H9 (cell line): ENCODE measurements around the gene ZNF467. TPM values are rescaled to one million over a fixed set of nuclear protein-coding genes. Genes with fewer than 3 reads are reported as not detected.
A peak's percentile ranks its signal among the peaks of the same experiment; 100 is the strongest.

Source experiments
- DNase-seq: peaks from one replicate; pipeline ENCODE4 v3.0.0-alpha.2; 2017
- H2AFZ ChIP-seq: one replicate; pipeline ENCODE4 v1.6.1; 2013; ENCODE audit warnings: mild to moderate bottlenecking, low read length, control low read depth, moderate library complexity
- H2AK5ac ChIP-seq: 2 replicates; pipeline ENCODE4 v1.6.1; 2013; ENCODE audit warnings: low read length, control low read depth, mixed read lengths; ENCODE audit not compliant: insufficient read length
- H2BK120ac ChIP-seq: one replicate; pipeline ENCODE4 v1.6.1; 2013; ENCODE audit warnings: low read depth, mild to moderate bottlenecking, low read length, control low read depth, inconsistent platforms; ENCODE audit not compliant: poor library complexity, severe bottlenecking
- H2BK12ac ChIP-seq: 2 replicates; pipeline ENCODE4 v1.6.1; 2013; ENCODE audit warnings: low read length, control low read depth, mixed read lengths, low read depth; ENCODE audit not compliant: insufficient read length
- H2BK15ac ChIP-seq: 2 replicates; pipeline ENCODE4 v1.6.1; 2013; ENCODE audit warnings: low read depth, low read length, control low read depth
- H2BK20ac ChIP-seq: one replicate; pipeline ENCODE4 v1.6.1; 2013; ENCODE audit warnings: low read depth, mild to moderate bottlenecking, low read length, control low read depth, inconsistent platforms; ENCODE audit not compliant: poor library complexity, severe bottlenecking
- H2BK5ac ChIP-seq: 2 replicates; pipeline ENCODE4 v1.6.1; 2013; ENCODE audit warnings: low read length, control low read depth, mixed read lengths; ENCODE audit not compliant: insufficient read length
- H3K14ac ChIP-seq: 2 replicates; pipeline ENCODE4 v1.6.1; 2013; ENCODE audit warnings: low read length, control low read depth; ENCODE audit not compliant: insufficient read depth
- H3K18ac ChIP-seq: 2 replicates; pipeline ENCODE4 v1.6.1; 2013; ENCODE audit warnings: low read depth, mild to moderate bottlenecking, mixed read lengths, low read length, control low read depth; ENCODE audit not compliant: insufficient read length
- H3K23ac ChIP-seq: 2 replicates; pipeline ENCODE4 v1.6.1; 2013; ENCODE audit warnings: low read length, control low read depth, mixed read lengths, low read depth; ENCODE audit not compliant: insufficient read length
- H3K23me2 ChIP-seq: 2 replicates; pipeline ENCODE4 v1.6.1; 2013; ENCODE audit warnings: low read depth, mild to moderate bottlenecking, mixed read lengths, low read length, control low read depth; ENCODE audit not compliant: insufficient read length, poor library complexity, severe bottlenecking
- H3K27ac ChIP-seq: 2 replicates; pipeline ENCODE4 v1.5.1; 2013; ENCODE audit warnings: low read length, control low read depth, mixed read lengths, low read depth; ENCODE audit not compliant: insufficient read length
- H3K27me3 ChIP-seq: 2 replicates; pipeline ENCODE4 v1.6.1; 2013; ENCODE audit warnings: low read length, control low read depth, inconsistent platforms; ENCODE audit not compliant: insufficient read depth
- H3K4ac ChIP-seq: 2 replicates; pipeline ENCODE4 v1.6.1; 2013; ENCODE audit warnings: low read depth, mild to moderate bottlenecking, control low read depth, inconsistent platforms, low read length, moderate library complexity
- H3K4me1 ChIP-seq: 2 replicates; pipeline ENCODE4 v1.6.1; 2013; ENCODE audit warnings: low read length, control low read depth, inconsistent platforms; ENCODE audit not compliant: insufficient read depth
- H3K4me2 ChIP-seq: 2 replicates; pipeline ENCODE4 v1.6.1; 2013; ENCODE audit warnings: low read length, control low read depth, mixed read lengths; ENCODE audit not compliant: insufficient read length, insufficient read depth
- H3K56ac ChIP-seq: 2 replicates; pipeline ENCODE4 v1.6.1; 2013; ENCODE audit warnings: low read depth, mild to moderate bottlenecking, mixed read lengths, low read length, control low read depth; ENCODE audit not compliant: insufficient read length
- H3K79me1 ChIP-seq: 2 replicates; pipeline ENCODE4 v1.6.1; 2013; ENCODE audit warnings: low read depth, mild to moderate bottlenecking, moderate library complexity, low read length, control low read depth, inconsistent platforms; ENCODE audit not compliant: insufficient read depth, poor library complexity, severe bottlenecking
- H3K79me2 ChIP-seq: 2 replicates; pipeline ENCODE4 v1.6.1; 2013; ENCODE audit warnings: low read length, control low read depth, inconsistent platforms; ENCODE audit not compliant: insufficient read depth
- H3K9ac ChIP-seq: 2 replicates; pipeline ENCODE4 v1.6.1; 2013; ENCODE audit warnings: low read length, control low read depth, mixed read lengths; ENCODE audit not compliant: insufficient read length; ENCODE audit errors: extremely low read depth
- H3K9me3 ChIP-seq: one replicate; pipeline ENCODE4 v1.6.1; 2013; ENCODE audit warnings: low read depth, low read length, inconsistent platforms; ENCODE audit not compliant: control insufficient read depth
- H3T11ph ChIP-seq: one replicate; pipeline ENCODE4 v1.6.1; 2013; ENCODE audit warnings: mild to moderate bottlenecking, low read length, control low read depth, inconsistent platforms
- H4K20me1 ChIP-seq: one replicate; pipeline ENCODE4 v1.6.1; 2013; ENCODE audit not compliant: control insufficient read depth, insufficient read length, insufficient read depth
- H4K5ac ChIP-seq: 2 replicates; pipeline ENCODE4 v1.6.1; 2013; ENCODE audit warnings: low read depth, mild to moderate bottlenecking, mixed read lengths, low read length, control low read depth; ENCODE audit not compliant: insufficient read length
- H4K8ac ChIP-seq: replicated peaks from 2 replicates; pipeline ENCODE4 v1.6.1; 2013; ENCODE audit warnings: low read length, control low read depth, mixed read lengths, low read depth; ENCODE audit not compliant: insufficient read length
- H4K91ac ChIP-seq: 2 replicates; pipeline ENCODE4 v1.6.1; 2013; ENCODE audit warnings: low read depth, mild to moderate bottlenecking, moderate library complexity, mixed read lengths, low read length, control low read depth; ENCODE audit not compliant: insufficient read length
- H3K27ac Mint-ChIP-seq, 3 experiments: 2 replicates in 2 of 3; 3 replicates in 1 of 3; pipeline ENCODE4 v1.8.0; 2020 to 2021; ENCODE audit warnings: mixed read lengths in 3 of 3, mild to moderate bottlenecking in 1 of 3, moderate library complexity in 1 of 3
- H3K27me3 Mint-ChIP-seq: 2 replicates; pipeline ENCODE4 v1.8.0; 2021; ENCODE audit warnings: low read depth, mild to moderate bottlenecking, moderate library complexity, mixed read lengths
- H3K36me3 Mint-ChIP-seq, 3 experiments: 2 replicates in 2 of 3; 3 replicates in 1 of 3; pipeline ENCODE4 v1.8.0; 2020 to 2021; ENCODE audit warnings: low read depth in 3 of 3, mixed read lengths in 3 of 3; ENCODE audit not compliant: insufficient read depth in 1 of 3
- H3K4me1 Mint-ChIP-seq, 2 experiments: 2 replicates each; pipeline ENCODE4 v1.8.0; 2020; ENCODE audit warnings: mixed read lengths in 2 of 2
- H3K4me3 Mint-ChIP-seq, 2 experiments: 2 replicates in 1 of 2; 3 replicates in 1 of 2; pipeline ENCODE4 v1.8.0; 2020 to 2021; ENCODE audit warnings: mild to moderate bottlenecking in 2 of 2, mixed read lengths in 2 of 2, moderate library complexity in 1 of 2
- H3K9me3 Mint-ChIP-seq, 2 experiments: 2 replicates in 1 of 2; 3 replicates in 1 of 2; pipeline ENCODE4 v1.8.0; 2020; ENCODE audit warnings: mild to moderate bottlenecking in 2 of 2, mixed read lengths in 2 of 2, moderate library complexity in 1 of 2
- WGBS: extraction: QIAGEN DNeasy Blood & Tissue Kit; methylation state at CpG from one replicate; pipeline ENCODE4 v1.1.7; 2013; ENCODE audit warnings: missing lambda C conversion rate, low lambda C conversion rate, mixed read lengths; ENCODE audit not compliant: insufficient read length; ENCODE audit errors: extremely low coverage; 5-methylcytosine and 5-hydroxymethylcytosine counted together
- total RNA-seq: library from RNA; stranded (reverse); gene quantifications from 2 replicates; pipeline ENCODE4 v1.2.1, GENCODE V29; 2021
- TF ChIP-seq, protein P1 (sequence below): fragments of 200-600 bp; sonication (generic); conservative IDR thresholded peaks from 3 replicates; pipeline ENCODE4 v1.8.0; 2021; ENCODE audit warnings: antibody characterized with exemption, mild to moderate bottlenecking

ZNF467 gene
- total RNA-seq, 1 experiment from 2014 or later = 0.31 TPM

DNA sequence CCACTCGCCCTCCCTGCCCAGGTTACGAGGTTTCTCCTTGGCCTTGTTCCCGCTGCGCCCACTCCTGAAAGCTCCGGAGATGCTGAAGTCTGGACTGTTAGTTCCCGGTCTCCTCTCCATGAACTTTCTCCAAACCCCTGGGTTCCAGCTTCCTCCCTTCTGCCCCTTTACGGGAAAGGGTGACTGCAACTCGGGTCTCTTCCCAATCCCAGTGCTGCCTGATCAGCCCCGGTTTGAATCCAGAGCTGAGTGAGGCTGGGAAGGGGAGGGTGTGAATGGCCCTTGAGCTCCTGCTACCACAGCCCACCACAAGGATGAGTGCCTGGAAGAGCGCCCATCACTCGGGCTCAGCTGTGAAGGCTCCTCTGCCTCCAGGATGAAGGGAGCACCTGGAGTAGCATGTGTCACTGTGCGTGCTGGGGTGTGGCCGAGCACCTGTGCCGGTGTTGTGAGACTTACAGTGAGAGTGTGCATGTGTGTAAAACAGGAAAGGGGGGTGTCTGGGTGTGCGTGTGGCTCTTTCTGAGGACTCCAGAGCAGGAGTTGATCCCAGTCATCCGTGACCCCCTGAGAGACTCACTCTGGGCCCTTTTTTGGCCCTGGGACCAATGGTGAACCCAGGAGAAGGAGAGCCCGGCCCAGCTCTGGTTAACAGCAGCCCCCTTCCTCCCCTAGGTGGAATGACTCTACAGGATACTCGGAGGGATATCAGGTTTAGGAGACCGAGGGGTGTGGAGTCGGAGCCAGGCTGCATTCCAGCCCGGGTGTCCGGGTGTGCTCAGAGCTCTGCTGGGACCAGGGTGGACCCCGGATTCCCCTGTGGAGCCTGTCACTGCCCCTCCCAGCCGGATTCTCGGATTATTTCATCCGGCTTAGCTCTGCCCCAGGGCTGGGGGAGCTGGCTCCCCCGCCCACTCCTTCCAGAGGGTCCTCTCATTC is 1.1 kb upstream of the ZNF467 start:
- Histone ChIP-seq H3K9me3 (no peaks in the 10 kb centered on the region), H4K8ac (no peak overlapping the region), H4K5ac (no peak overlapping the region), H2AFZ (no peak overlapping the region), H3K4me2 (peak overlapping the region; percentile 63), H3K79me2 (no peaks in the 10 kb centered on the region), H3K27me3 (peaks cover 28% of the 10 kb centered on the region), H2BK120ac (no peak overlapping the region), H2BK5ac (no peak overlapping the region), H2BK20ac (no peak overlapping the region), H3K79me1 (no peaks in the 10 kb centered on the region), H4K91ac (no peak overlapping the region), H3K4ac (no peak overlapping the region), H3K56ac (no peak overlapping the region), H4K20me1 (no peaks in the 10 kb centered on the region), H2AK5ac (no peak overlapping the region), H3K14ac (no peak overlapping the region), H3K23ac (no peak overlapping the region), H3T11ph (no peak overlapping the region), H3K9ac (no peak overlapping the region), H3K18ac (no peak overlapping the region), H2BK12ac (no peak overlapping the region), H3K27ac (no peak overlapping the region), H2BK15ac (no peak overlapping the region), H3K23me2 (peaks cover 15% of the 10 kb centered on the region), H3K4me1 (no peaks in the 10 kb centered on the region)
- H3K27me3 Mint-ChIP-seq = peaks cover 87% of the 10 kb centered on the region
- no peaks in the 10 kb centered on the region for H3K9me3 Mint-ChIP-seq
- peak; percentile 59 for DNase-seq
- peaks cover 6 to 24% of the 10 kb centered on the region in 2 experiments for H3K4me1 Mint-ChIP-seq
- H3K27ac Mint-ChIP-seq = no peak overlapping the region; a peak in 1 of 7 replicates
- H3K4me3 Mint-ChIP-seq = peak overlapping the region; percentile 58 to 89
- no peaks in the 10 kb centered on the region for H3K36me3 Mint-ChIP-seq
- WGBS = no CpG with 5 or more reads among the region's 27 CpGs
- TF ChIP-seq, protein P1, sequence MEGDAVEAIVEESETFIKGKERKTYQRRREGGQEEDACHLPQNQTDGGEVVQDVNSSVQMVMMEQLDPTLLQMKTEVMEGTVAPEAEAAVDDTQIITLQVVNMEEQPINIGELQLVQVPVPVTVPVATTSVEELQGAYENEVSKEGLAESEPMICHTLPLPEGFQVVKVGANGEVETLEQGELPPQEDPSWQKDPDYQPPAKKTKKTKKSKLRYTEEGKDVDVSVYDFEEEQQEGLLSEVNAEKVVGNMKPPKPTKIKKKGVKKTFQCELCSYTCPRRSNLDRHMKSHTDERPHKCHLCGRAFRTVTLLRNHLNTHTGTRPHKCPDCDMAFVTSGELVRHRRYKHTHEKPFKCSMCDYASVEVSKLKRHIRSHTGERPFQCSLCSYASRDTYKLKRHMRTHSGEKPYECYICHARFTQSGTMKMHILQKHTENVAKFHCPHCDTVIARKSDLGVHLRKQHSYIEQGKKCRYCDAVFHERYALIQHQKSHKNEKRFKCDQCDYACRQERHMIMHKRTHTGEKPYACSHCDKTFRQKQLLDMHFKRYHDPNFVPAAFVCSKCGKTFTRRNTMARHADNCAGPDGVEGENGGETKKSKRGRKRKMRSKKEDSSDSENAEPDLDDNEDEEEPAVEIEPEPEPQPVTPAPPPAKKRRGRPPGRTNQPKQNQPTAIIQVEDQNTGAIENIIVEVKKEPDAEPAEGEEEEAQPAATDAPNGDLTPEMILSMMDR = no peak
